ENCODE results near the gene KCNMB2. TPM values are rescaled to one million over a fixed set of nuclear protein-coding genes. Genes with fewer than 3 reads are reported as not detected.

Gene KCNMB2
- total RNA-seq, 1 experiment from 2014 or later = not detected

DNA sequence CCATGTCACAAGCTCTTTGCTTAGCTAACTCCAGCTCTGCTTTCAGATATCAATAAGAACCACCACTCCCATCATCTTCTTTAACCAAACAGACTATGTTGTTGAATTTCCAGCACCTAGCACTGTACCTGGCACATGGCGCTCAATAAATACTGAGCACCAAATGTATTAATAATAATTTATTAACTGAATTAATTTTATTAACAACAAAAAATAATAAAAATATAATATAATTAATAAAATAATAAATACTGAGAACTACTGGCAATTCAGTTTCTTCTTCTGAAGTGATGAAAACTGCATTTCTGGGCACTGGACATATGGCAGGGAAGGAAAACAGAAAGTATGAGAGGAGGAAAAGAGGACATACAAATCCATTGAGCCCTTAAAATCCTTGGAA lies 271.5 kb downstream of the KCNMB2 start:
- DNase-seq (ENCODE audit: low read depth) = no peak

DNA sequence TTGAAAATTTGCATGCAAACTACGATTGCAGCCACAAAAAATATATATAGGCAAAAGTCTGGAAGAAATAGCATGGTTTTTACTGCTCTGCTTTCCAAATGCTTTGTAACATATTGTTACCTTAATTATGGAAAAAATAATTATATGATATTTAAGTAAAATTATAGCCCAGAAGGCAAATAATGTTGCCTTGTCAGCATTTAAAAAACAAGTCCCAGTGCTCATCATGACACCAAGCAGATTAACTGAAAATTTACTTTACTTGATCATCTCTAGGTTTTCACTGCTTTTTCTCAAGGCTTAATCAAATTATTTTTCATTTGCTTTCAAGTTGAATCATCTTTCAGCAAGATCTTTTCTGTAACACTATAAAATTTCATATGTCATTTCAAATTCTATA lies 272.5 kb downstream of the KCNMB2 start:
- no peak for DNase-seq (ENCODE audit: low read depth)

DNA sequence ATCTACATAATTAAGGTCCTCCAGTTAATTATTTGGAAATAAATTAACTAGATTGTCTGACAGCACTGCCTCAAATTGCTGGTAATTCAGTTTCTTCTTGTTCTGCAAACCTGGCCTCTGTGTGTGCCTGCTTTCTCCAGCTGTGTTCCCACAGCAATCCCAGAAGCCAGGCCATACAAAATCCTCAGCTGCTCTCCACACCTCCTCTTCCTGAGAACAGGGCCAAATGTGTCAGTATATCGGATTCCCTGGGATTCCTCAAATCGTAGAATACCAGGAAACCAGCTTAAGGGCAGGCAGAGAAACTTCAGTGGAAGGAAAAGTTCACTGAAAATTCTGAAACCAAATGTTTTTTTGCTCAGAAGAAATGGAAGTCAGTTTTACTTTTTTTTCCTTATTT lies 273.9 kb downstream of the KCNMB2 start:
- peak; percentile 67 for DNase-seq (ENCODE audit: low read depth)

DNA sequence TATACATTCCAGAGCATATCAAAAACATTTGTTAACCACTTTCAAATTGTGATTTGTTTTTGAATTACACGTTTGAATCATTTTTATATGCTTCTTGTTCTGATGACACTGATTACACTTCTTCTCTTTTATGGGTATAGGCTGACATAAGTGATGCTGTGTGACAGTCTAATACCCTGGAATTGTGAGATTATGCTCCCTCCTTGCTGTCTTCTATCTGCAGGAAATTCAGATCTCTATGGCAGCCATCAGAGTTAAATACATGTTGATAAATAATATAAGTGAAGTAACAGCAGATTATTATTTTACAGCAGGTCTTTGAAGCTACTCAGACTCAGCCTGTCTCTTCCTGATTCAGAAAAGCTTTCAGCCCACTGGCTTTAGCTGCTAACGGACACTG lies 286.5 kb downstream of the KCNMB2 start:
- no peak for DNase-seq (ENCODE audit: low read depth)

DNA sequence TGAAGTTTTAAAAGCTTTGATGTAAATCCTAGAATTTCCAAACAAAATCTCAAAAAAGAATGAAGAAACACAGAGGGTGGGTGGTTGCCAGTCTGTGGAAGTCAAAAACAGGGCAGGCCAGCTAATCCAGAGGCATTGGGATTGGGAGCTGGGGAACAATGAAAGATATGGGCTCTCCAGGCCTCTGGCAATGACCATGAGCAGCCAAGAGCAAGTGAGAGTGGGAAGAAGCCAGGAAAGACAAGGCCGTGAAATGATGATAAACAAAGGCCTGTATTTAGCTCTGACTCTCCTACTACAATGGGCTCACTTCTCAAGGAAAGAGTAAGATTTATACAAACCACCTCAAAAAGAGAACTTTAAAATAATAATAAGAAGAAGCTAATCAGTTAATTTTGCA lies 286.9 kb downstream of the KCNMB2 start:
- DNase-seq (ENCODE audit: low read depth) = no peak

DNA sequence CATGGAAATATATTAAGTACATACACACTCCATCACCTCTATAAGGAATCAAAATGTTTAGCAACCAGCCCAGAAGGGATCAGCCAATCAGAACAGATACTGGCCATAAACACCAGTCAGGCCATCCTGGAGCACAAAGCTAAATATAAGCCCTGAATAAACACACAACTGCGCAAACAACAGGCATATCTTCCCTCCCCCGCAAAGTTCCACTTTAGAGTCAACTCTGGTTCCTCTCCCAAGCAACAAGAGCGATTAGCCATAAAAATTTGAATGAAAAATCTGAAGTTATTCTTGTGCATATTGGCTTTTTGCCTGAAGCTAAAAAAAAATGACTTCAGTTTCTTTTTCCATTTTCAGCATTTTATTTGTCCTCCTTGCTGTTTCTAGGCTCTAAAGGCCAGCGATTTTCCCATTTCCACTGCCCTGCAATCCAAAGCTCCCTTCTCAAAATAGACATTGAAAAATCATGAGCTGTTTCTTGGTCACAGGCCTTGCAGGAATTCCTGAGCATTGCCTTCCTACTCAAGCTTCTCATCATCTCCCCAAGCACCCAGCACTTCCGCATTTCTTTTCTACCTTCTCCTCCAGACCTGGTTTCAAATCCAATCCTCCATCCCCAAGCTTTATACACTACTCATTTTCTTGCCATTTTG lies 287.5 kb downstream of the KCNMB2 start:
- DNase-seq (ENCODE audit: low read depth) = peak; percentile 28

DNA sequence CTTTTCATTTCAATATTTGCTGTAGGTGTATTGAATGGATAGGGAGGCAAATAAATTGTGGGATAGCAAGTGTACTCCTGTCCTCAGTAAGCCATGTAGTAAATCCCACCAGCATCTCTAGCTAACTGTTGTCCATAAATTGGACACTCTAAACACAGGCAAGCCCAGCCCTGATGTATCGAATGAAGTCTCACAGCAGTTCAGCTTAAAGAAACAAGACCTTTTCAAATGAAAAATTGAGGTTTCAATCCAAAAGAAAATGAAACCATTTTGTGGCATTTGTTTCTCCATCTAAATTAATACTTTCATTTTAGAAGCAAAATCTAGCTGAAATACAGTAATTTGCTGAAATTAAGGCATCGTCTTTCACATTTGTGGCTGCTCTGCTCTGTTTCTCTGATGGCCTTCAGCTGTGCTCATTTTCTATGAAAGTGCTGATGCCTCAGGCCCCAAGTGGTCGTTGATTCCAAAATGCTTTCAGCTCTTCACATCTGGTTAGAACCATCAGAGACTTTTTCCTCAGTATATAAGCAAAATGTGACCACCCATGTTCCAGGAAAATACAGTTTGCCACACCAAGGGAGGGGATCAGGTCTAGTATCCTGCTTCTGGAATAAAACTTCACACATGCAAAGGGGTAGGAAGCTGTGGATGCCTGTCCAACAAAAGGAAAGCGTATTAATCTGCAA lies 290.3 kb downstream of the KCNMB2 start:
- no peak for DNase-seq (ENCODE audit: low read depth)

DNA sequence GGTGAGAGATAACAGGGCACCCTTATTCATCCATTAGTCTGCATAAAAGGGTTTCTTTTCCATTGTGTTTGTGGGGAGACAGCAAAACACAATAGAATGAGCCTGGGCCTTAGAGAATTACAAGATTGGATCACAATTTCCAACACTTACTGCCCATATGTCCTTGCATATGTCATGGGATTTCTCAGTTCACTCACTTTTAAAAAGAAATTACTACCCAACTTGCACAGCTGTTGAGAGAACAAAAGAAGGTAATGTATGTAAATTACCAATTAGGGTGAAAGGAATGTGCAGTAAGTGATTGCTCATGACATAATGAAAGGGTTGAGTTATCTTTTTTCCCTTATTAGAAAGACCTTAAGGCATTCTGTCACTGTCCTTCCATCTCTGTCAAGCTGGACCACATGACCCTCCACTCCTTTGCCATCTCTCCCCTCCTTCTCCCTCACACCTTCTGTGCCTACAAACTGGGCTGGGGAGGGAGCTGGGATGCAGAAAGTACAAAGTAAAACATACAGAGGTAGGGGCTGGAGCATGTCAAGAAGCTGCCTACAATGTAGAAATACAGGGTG lies 291.1 kb downstream of the KCNMB2 start:
- no peak for DNase-seq (ENCODE audit: low read depth)

DNA sequence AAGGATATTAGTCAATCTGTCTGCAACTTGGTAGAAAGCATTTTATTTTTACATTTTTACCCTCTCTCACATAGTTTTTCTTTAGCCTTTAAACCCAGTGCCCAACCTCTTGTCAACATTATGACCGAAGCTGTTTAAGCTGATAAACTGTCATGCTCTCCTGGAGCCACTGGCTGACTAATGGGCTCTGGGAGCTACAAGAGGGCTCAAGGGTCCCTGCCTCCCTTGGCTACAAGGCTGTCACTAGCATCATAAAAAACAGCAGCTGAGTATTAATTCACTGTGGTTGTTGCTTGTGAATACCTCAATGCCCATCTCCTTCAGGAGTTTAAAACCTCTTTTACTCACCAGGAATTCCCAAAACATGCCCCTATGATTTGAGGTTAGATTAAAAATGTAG lies 297.5 kb downstream of the KCNMB2 start:
- no peak for DNase-seq (ENCODE audit: low read depth)

DNA sequence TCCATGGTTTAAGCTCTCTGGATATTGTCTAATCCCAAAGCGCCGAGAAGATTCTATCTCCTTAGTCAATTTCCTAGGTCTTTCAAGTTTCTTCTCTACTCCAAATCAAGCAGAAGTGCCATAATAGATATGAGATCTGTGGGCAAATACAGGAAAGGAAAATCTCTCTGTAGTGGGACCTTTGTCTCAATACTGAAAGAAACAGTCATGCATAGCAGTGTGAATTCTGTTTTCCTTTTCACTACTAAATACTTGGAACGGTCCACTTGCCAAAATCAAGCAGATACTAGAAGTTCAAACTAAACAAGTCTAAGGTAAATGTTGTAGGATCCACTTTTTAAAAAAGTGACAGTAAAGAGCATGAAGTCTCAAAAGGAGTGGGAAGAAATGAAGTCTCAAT lies 298.8 kb downstream of the KCNMB2 start:
- DNase-seq (ENCODE audit: low read depth) = no peak

DNA sequence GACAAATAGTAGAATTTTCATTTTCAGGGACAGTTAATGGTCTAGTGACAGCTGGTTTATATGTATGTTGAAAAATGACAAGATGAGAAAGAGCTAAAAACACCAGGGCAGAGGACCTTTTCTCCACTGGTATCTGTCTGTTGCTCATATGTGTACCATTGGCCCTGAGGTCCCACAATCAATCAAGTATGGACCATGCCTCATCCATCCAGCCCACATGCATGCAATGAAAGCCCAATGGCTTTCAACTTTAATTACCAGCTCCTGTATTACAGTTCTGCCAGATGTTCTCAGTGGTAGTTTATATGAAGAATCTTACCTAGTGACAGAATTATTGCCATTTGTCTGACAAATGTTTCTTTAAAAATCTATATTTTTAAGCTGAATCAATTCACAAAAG lies 301.3 kb downstream of the KCNMB2 start:
- DNase-seq (ENCODE audit: low read depth) = no peak

DNA sequence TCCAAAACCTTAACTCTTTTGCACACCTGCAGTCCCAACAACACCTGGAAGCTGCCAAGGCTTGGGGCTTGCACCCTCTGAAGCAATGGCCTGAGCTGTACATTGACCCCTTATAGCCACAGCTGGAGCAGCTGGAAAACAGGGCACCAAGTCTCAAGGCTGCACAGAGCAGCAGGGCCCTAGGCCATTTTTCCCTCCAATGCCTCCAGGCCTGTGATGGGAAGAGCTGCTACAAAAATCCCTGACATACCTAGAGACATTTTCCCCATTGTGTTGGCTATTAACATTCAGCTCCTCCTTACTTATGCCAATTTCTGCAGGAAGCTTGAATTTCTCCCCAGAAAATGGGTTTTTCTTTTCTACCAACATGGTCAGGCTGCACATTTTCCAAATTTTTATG lies 304.4 kb downstream of the KCNMB2 start:
- DNase-seq (ENCODE audit: low read depth) = no peak

DNA sequence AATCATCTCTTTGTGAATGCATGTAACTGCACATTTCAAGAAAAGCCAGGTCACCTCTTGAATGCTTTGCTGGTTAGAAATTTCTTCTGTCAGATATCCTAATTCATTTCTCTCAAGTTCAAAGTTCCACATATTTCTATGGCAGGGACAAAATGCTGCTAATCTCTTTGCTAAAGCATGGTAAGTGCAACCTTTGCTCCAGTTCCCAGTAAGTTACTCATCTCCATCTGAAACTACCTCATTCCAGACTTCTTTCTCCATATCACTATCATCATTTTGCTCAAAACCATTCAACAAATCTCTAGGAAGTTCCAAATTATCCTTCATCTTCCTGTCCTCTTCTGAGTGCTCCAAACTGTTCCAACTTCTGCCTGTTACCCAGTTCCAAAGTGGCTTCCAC lies 304.8 kb downstream of the KCNMB2 start:
- DNase-seq (ENCODE audit: low read depth) = no peak

DNA sequence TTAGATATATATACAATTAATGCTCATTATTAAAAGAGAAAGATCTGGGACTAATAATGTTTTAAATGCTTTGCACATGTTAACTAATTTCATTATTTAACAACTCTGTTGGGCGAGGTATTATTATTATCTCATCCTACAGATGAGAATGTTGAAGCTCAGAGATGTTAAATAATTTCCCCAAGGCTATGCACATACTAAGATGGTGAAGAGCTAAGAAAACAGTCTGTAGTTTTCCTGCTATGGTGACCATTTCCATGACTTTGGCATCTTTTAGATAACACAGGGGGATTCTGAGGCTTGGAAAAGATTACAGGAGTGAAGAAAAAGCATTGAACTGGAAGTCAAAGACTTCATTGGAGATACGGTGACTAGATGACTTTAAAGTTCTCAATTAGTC lies 308.7 kb downstream of the KCNMB2 start:
- no peak for DNase-seq (ENCODE audit: low read depth)

DNA sequence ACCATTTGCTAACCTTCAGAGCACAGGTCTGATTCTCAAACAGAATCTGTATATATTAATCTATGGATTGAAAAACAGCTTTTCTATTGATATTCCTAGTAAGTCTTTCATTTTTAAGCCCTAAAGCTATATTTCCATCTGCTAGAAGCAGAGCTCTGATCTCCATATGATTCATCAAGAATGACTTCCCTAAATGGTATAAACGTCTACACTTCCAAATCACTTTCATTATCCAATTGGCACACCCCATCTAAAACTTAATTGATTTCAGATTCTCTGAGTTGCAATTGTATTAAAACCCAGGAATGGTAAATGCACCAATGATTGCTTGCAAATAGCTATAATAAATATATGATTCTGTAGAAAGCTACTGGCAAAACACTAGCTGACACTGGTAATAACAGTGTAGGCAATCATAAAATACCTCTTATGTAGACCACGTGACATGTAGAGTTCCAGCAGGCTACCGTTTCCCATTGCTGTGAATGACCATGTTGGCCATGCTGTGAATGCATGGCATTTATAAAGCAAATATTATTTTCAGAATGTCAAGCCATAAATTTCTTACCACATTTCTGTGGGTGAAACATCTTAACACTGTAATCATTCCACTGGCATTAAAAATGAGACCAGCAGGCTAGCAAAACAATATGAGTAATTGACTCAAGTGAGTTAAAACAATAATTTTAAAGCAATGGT lies 309.3 kb downstream of the KCNMB2 start:
- DNase-seq (ENCODE audit: low read depth) = peak; percentile 81

DNA sequence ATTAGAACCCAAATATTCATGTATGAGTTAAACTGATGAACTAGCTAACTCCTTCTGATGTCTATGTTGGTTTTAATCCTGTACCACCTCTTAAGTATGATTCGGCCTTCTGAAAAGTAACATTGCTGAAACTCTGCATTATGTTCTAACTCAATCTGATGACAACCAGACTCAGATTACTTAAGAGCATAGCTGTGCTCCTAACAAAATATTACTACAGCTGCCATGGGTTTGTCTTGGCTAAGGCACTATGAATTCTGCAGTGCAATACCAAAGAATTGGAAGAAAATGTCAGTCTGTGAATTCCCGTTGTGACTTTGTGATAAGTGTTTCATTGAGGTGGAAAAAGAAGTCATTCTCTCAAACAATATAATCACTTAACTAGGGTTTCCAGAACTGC lies 311.0 kb downstream of the KCNMB2 start:
- DNase-seq (ENCODE audit: low read depth) = peak; percentile 65

DNA sequence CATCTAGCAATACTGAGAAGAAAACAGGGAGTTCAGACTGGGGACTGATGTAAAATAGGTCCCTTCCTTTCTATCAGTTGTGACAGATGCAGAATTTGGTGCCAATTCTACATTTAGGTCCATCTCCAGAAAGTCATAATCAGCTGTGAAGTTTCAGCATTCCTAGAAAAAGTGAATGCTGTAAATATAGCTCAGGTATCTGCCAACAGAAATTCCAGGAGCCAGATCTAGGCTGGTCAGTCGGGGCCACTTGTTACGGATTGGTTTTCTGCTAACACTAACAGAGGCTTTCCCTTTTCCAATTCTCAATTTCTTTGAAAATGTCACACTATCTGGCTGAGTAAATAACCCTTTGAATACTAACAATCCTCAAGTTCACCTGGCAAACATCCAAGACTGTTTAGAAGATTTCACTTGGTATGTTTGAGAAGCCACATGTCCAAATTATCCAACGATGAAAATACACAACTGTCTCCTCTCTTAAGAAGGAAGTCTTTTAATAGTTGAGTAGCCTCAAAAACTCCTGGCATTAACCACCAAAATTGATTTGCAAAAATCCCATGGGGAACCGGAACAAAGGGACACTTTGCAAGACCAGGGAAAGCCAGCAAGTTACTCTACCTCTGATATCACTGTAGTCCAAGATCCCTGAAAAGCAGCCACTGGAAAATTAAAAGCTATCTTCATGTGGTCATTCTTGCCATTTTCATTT lies 313.1 kb downstream of the KCNMB2 start:
- peak; percentile 49 for DNase-seq (ENCODE audit: low read depth)

DNA sequence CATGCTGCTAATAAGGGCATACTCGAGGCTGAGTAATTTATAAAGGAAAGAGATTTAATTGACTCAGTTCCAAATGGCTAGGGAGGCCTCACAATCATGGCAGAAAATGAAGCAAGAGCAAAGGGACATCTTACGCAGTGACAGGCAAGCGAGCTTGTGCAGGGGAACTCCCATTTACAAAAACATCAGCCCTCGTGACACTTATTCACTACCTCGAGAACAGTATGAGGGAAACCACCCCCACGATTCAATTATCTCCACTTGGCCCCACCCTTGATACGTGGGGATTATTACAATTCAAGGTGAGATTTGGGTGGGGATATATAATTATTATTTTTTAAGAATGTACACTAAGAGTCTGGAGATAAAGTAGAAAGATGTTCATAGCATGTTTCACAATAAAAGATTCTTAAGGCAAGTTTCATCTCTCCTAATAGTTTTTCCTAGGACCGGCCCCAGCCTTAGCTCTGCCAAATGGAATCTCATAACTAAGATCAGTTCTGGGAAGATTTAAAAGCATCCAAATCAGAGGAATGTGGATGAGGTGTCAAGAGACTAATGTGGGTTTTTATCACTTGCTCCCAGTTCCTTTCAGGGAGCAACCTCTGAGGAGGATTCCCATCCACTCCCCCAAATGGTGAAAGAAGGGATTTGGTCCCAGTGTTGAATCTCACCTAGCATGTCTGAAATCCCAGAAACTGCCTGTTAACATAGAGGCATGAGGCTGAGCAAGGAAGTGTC lies 314.4 kb downstream of the KCNMB2 start:
- no peak for DNase-seq (ENCODE audit: low read depth)

DNA sequence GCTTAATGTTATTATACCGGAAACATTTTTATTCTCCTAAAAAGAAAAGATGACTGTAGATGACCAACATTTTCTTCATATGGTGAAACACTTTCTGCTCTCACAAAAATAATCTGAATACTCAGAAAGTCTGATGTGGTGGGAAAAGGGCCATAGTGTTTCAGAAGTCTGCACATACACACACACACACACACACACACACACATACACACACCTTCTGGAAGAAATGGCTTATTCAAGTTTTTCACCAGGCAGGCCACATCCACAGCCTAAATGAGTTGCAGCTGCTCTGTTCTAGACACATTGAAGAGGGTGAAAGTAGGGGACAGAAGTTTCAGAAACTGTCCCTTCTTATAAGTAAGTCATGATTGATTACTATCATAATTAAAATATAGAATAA lies 315.3 kb downstream of the KCNMB2 start:
- DNase-seq (ENCODE audit: low read depth) = no peak

DNA sequence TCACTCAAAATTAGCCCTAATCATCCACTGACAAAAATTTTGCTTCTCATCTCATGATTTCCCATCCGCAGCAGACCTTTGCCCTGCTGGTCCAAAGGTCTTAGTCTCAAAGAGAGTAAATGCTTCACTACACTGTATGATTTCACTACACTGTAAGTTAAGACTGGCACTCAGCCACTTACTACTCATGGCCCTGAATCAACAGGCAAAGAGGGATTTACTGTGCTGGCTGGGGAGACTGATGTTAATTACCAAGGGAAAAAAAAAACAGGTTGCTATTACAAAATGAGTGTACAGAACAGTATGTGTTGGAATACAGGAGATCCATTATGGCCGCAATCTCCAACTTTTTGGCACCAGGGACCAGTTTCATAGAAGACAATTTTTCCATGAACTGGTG lies 320.6 kb downstream of the KCNMB2 start:
- DNase-seq (ENCODE audit: low read depth) = peak; percentile 70

DNA sequence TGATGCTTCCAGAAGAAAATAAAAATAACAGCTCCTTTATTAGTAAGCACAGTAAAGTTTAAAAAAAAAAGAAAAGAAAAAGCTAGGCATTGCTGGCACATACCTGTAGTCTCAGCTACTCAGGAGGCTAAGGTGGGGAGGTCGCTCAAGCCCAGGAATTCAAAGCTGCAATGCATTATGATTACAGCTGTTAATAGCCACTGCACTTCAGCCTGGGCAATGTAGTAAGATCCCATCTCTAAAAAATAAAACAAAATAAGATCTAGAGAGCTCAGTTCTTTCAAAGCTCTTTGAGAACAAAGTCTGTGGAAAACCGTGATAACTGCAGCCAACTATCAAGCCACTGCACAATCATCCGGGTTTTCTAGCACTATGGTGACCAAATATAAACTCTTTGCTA lies 323.1 kb downstream of the KCNMB2 start:
- no peak for DNase-seq (ENCODE audit: low read depth)

All from LHCN-M2 (cell line).